GM18502 (cell line): ENCODE measurements around the gene ITSN1.
"Not testable (repeated sequence)": the region's sequence is repeated elsewhere in the genome, so short reads cannot be mapped to it uniquely, and the experiment has no call there.

Experiments
- ATAC-seq: cut with Tn5 transposase; IDR thresholded peaks from one replicate; pipeline ENCODE4 v1.9.1; 2021; ENCODE audit warnings: mild to moderate bottlenecking; ENCODE audit not compliant: unreplicated experiment, poor library complexity

The ITSN1 gene

GRCh38 chr21:33852485-33852884 lies 210.2 kb downstream of the ITSN1 start:
- ATAC-seq: no peak

GRCh38 chr21:33854604-33855003 lies 212.3 kb downstream of the ITSN1 start:
- ATAC-seq: no peak

- ATAC-seq: no peak
Observed at GRCh38 chr21:33855190-33855589, 212.9 kb downstream of the ITSN1 start.

- ATAC-seq: no peak
Observed at GRCh38 chr21:33856893-33857527, 214.7 kb downstream of the ITSN1 start.

DNA sequence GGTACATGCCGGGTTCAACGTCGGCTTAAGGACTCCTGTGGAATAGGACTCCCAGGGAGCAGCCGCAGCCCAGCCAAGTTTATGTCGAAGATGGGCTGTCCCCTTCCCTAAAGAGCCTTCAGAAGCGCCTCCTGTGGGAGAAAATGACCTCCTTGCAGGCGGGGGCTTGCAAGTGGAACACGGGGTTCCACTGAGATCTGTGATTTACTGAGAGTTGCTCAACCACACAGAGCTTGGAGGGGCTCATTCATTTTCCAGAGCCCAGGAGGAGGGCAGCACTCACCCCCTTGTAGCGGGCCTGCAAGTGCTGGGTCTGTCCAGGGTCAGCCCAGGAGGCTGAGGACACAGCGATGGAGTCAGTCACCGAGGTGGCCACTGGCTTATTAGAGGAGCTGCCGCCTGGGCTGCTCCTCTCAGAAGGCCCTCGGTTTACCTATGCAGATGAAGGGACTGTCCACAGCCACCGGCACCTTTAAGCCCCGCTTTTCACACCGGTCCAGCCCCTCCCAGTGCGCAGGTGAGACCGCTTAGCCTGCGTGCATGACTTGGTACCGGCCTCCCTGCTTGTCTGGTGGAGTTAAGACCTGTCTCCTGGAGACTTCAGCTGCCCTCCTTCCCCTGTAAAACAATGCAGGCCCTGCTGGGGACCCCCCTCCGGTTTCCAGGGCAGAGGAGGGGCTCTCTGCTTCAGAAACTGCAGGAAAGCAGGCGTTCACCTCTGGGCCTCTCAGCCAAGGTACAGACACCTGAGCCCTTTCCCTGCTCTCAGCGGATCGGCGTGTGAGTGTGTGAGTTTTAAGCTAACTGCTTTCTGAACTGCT lies 215.8 kb downstream of the ITSN1 start:
- ATAC-seq: no peak

- ATAC-seq: no peak
Observed at GRCh38 chr21:33858667-33859372, 216.5 kb downstream of the ITSN1 start.

- ATAC-seq: no peak
Observed at GRCh38 chr21:33859373-33860102, 217.2 kb downstream of the ITSN1 start.

GRCh38 chr21:33860332-33860879 lies 218.1 kb downstream of the ITSN1 start:
- no peak for ATAC-seq

- ATAC-seq: no peak
Observed at GRCh38 chr21:33861125-33861524, 218.8 kb downstream of the ITSN1 start.

DNA sequence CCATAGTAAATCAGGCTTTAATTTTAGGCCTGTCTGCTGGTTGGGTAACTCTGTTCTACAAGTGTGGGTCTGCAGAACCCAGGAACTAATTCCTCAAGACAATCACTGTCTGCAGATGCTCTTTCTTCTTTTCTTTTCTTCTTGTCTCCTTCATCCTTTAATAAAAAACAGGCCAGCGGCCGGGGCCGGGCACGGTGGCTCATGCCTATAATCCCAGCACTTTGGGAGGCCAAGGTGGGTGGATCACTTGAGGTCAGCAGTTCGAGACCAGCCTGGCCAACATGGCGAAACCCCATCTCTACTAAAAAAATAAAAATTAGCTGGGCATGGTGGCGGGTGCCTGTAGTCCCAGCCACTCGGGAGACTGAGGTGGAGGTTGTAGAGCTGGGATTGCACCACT lies 220.9 kb downstream of the ITSN1 start:
- not testable (repeated sequence) for ATAC-seq

DNA sequence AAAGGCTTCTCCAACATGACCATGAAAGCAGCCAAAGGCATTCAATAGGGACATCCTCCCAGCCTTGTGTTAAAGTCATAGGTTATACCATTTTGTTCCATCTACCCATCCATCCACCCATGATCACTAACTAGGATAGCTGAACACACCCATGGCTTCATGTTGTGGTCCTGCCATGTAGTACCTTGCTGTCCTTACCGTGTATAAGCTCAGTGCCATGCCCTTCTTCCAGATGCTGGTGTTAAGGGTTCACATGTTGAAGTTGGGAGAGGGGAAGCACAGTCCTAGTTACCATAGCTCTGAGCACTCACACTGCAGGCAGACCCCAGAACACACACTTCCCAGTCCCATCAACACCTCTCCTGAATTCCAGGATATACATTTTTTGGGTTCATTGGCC lies 221.8 kb downstream of the ITSN1 start:
- ATAC-seq: no peak

- no peak for ATAC-seq
Observed at GRCh38 chr21:33865176-33865575, 222.9 kb downstream of the ITSN1 start.

- ATAC-seq: no peak
Observed at GRCh38 chr21:33865996-33866575, 223.8 kb downstream of the ITSN1 start.

- ATAC-seq: no peak
Observed at GRCh38 chr21:33866826-33867225, 224.5 kb downstream of the ITSN1 start.

- not testable (repeated sequence) for ATAC-seq
Observed at GRCh38 chr21:33867868-33868267, 225.6 kb downstream of the ITSN1 start.

GRCh38 chr21:33869873-33870272 lies 227.6 kb downstream of the ITSN1 start:
- no peak for ATAC-seq

GRCh38 chr21:33870768-33871167 lies 228.5 kb downstream of the ITSN1 start:
- ATAC-seq: no peak

- ATAC-seq: no peak
Observed at GRCh38 chr21:33871171-33871570, 228.9 kb downstream of the ITSN1 start.

DNA sequence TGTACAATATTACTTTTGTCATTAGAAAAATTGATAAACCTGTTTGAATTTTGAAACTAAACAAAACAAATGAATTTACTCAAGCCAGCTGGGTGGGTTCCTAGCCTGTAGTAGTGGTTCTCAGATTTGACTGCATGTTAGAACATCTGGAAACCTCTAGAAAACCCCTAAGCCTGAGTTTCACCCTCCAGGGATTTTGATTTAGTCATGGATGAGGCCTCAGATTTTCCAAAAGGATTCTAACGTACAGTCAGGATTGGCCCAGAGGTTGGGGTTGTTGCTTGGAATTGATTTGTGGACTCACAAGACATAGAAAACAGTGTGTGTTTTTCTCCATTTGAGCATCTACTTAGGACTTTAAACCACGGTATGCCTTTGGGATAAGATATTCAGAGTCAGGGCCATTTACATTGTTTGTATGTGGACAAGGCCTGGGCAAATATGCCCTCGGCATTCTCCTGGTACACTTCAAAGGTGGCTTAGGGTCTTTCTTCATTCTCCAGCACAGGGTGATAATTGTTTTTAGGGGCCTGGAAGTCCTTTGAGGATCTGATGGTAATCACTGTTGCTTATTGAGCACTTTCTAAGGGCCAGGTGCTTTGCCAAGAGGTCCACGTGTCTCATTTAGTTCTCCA lies 230.7 kb downstream of the ITSN1 start:
- ATAC-seq: no peak
